ENCODE data around the gene ATIC. TPM values are rescaled to one million over a fixed set of nuclear protein-coding genes. Genes with fewer than 3 reads are reported as not detected.

The ATIC gene
- 10 to 100 TPM; 23.7 to 46.6 TPM for total RNA-seq

GRCh38 chr2:215311625-215312396, at the start of gene ATIC:
ATIC (plus strand) TSS chr2:215312059; CDS start chr2:215312143, 84 bp downstream.
- Histone ChIP-seq H3K27me3 (replicated peaks; ENCODE audit: insufficient read depth) (no peaks in the 10 kb centered on the region), H3K36me3 (no peaks in the 10 kb centered on the region), H3K27ac (peak within 1 kb of the TSS; percentile 68 to 80), H3K4me3 (peak within 1 kb of the TSS; percentile 70 to 73), H3K9me3 (no peaks in the 10 kb centered on the region), H3K4me1 (replicated peaks) (peaks cover 3% of the 10 kb centered on the region)
- 0% methylated on average over 42 of the region's 64 CpGs for WGBS
- intact Hi-C loops (cut with DNase I): loop anchor here (10.0 kb wide), 1 partner anchor 603 kb away; no protein-coding TSS in a partner anchor
- peak; percentile 95 for DNase-seq (ENCODE audit: low spot score)
- TF ChIP-seq POLR2AphosphoS5 (IDR thresholded peaks at IDR 0.05) (peak; percentile 90), POLR2A (IDR thresholded peaks at IDR 0.05) (peak; percentile 67), CTCF (IDR thresholded peaks at IDR 0.05) (peak in 2 of 4 experiments; percentile 43 to 45)

- Histone ChIP-seq H3K27ac (no peak overlapping the region), H3K9me3 (no peaks in the 10 kb centered on the region), H3K27me3 (replicated peaks; ENCODE audit: insufficient read depth) (no peaks in the 10 kb centered on the region), H3K4me3 (no peak overlapping the region), H3K4me1 (replicated peaks) (no peaks in the 10 kb centered on the region), H3K36me3 (no peaks in the 10 kb centered on the region)
- TF ChIP-seq CTCF (IDR thresholded peaks at IDR 0.05): no peak
- DNase-seq (ENCODE audit: low spot score): no peak
- intact Hi-C loops (cut with DNase I): no loop called here
- WGBS: 95% methylated on average over 1 of the region's 1 CpG
Observed at GRCh38 chr2:215262303-215262702, 49.6 kb upstream of the ATIC start.

- intact Hi-C loops (cut with DNase I): no loop called here
- Histone ChIP-seq H3K4me1 (replicated peaks) (no peaks in the 10 kb centered on the region), H3K27ac (no peak overlapping the region), H3K36me3 (no peaks in the 10 kb centered on the region), H3K27me3 (replicated peaks; ENCODE audit: insufficient read depth) (no peaks in the 10 kb centered on the region), H3K9me3 (no peaks in the 10 kb centered on the region), H3K4me3 (no peak overlapping the region)
- DNase-seq (ENCODE audit: low spot score): no peak
- 75% methylated on average over 4 of the region's 4 CpGs for WGBS
- TF ChIP-seq POLR2AphosphoS5 (IDR thresholded peaks at IDR 0.05) (no peak), POLR2A (IDR thresholded peaks at IDR 0.05) (no peak), CTCF (IDR thresholded peaks at IDR 0.05) (no peak)
Observed at GRCh38 chr2:215262741-215263362, 49.0 kb upstream of the ATIC start.

- no peaks in the 10 kb centered on the region for H3K9me3 ChIP-seq
- no peak for DNase-seq (ENCODE audit: low spot score)
- no peaks in the 10 kb centered on the region for H3K36me3 ChIP-seq
- WGBS: 93% methylated on average over 4 of the region's 4 CpGs
- no peak for TF ChIP-seq POLR2AphosphoS5 (IDR thresholded peaks at IDR 0.05)
- H3K4me1 ChIP-seq (replicated peaks): no peaks in the 10 kb centered on the region
- intact Hi-C loops (cut with DNase I): no loop called here
- no peak overlapping the region for H3K4me3 ChIP-seq
- H3K27me3 ChIP-seq (replicated peaks; ENCODE audit: insufficient read depth): no peaks in the 10 kb centered on the region
- no peak overlapping the region for H3K27ac ChIP-seq
Observed at GRCh38 chr2:215264374-215264773, 47.5 kb upstream of the ATIC start.

- TF ChIP-seq POLR2AphosphoS5 (IDR thresholded peaks at IDR 0.05): peak; percentile 40
- peak; percentile 44 to 86 (median 60) for TF ChIP-seq CTCF (IDR thresholded peaks at IDR 0.05)
- no peak for TF ChIP-seq POLR2A (IDR thresholded peaks at IDR 0.05)
- 5% methylated on average over 12 of the region's 12 CpGs for WGBS
Observed at GRCh38 chr2:215269397-215270117, 42.3 kb upstream of the ATIC start.

More at GRCh38 chr2:215269397-215270117, 42.3 kb upstream of the ATIC start:
- no peaks in the 10 kb centered on the region for H3K9me3 ChIP-seq
- DNase-seq (ENCODE audit: low spot score): peak; percentile 78
- intact Hi-C loops (cut with DNase I): loop anchor here (10.0 kb wide), 1 partner anchor 1465 kb away; no protein-coding TSS in a partner anchor
- no peak overlapping the region for H3K27ac ChIP-seq
- no peak overlapping the region for H3K4me3 ChIP-seq
- no peaks in the 10 kb centered on the region for H3K27me3 ChIP-seq (replicated peaks; ENCODE audit: insufficient read depth)
- H3K36me3 ChIP-seq: no peaks in the 10 kb centered on the region
- no peaks in the 10 kb centered on the region for H3K4me1 ChIP-seq (replicated peaks)
